AG04450 (cell line): ENCODE data around the gene RPLP2. TPM values are rescaled to one million over a fixed set of nuclear protein-coding genes. Genes with fewer than 3 reads are reported as not detected.

Source experiments
- CTCF ChIA-PET: fragments of 300-600, 350-600 bp; formaldehyde crosslinking; extraction: SDS; loops from one replicate; lab custom pipeline; 2022; ENCODE audit warnings: antibody characterized with exemption, inconsistent platforms; lab: Charles Lee
- POLR2A ChIA-PET: fragments of 350-600 bp; formaldehyde crosslinking; extraction: SDS; loops from one replicate; lab custom pipeline; 2021; ENCODE audit warnings: antibody characterized with exemption, inconsistent platforms; lab: Yijun Ruan, JAX
- DNase-seq: peaks from one replicate; pipeline ENCODE4 v3.0.0-alpha.2; 2011; ENCODE audit warnings: low read depth, low spot score
- H3K27ac ChIP-seq: one replicate; pipeline ENCODE4 v1.5.1; 2012; ENCODE audit warnings: low read depth, low read length, control low read depth
- H3K27me3 ChIP-seq: one replicate; pipeline ENCODE4 v1.6.0; 2012; ENCODE audit warnings: low read length; ENCODE audit not compliant: control insufficient read depth, insufficient read depth
- H3K4me3 ChIP-seq: 2 replicates; pipeline ENCODE4 v1.5.1; 2011; ENCODE audit warnings: mild to moderate bottlenecking, low read depth, low read length, control low read depth
- H3K9me3 ChIP-seq: 2 replicates; pipeline ENCODE4 v1.5.1; 2012; ENCODE audit warnings: low read length; ENCODE audit not compliant: control insufficient read depth, insufficient read depth
- polyA minus RNA-seq: library from RNA; depleted of rRNA, polyadenylated mRNA; stranded (reverse); fragments of >200 nt; gene quantifications from 2 replicates; pipeline ENCODE4 v1.2.3, GENCODE V29; 2011; rRNA and poly(A)+ RNA removed
- polyA plus RNA-seq: library from polyadenylated mRNA; depleted of rRNA; stranded (reverse); fragments of >200 nt; gene quantifications from 2 replicates; pipeline ENCODE4 v1.2.3, GENCODE V29; 2011; rRNA removed
- TF ChIP-seq, protein P1 (sequence below): IDR thresholded peaks from 2 replicates; pipeline ENCODE4 v1.5.1; 2011; ENCODE audit warnings: low read depth, low read length, control low read depth, inconsistent platforms

Gene RPLP2
- polyA plus RNA-seq = 940 and 1,115 TPM in 2 replicates
- 767 and 795 TPM in 2 replicates for polyA minus RNA-seq

DNA sequence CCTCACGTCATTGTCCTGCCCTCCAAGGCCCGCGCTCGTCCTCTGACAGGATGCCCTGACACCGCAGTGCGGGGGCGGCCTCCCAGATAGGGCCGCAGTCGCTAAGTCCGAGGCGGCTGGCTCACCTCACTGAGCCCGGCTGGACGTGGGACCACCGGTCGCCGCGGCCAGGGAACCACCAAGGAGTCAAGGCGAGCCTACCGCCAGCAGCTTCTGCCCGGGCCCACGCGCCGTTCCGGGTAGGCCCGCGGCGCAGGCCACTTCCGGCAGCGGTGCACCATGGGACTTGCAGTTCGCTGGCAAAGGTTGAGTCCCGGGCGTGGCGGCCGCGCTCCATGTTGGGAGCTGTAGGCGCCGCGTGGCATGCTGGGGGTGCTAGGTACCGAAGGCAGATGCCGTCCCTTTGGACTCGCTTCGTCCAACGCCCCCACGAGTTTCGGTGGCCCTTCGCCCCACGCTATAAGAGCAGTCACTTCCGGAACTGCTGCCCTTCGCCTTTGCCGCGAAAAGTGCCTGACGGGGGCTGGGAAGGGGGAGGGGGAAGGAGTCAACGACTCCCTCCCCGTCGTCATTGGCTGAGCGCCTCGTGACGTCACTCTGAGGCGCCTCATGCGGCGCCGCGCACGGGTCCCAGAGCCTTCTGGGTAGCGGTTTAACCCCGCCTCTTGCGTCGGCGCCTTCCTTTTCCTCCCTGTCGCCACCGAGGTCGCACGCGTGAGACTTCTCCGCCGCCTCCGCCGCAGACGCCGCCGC is at the start of gene RPLP2:
Gene RPLP2 (plus strand): TSS at position 681 of the 753 bp plus-strand sequence. CDS start 268 bp downstream, outside the sequence.
- CTCF ChIA-PET = no interaction called here

DNA sequence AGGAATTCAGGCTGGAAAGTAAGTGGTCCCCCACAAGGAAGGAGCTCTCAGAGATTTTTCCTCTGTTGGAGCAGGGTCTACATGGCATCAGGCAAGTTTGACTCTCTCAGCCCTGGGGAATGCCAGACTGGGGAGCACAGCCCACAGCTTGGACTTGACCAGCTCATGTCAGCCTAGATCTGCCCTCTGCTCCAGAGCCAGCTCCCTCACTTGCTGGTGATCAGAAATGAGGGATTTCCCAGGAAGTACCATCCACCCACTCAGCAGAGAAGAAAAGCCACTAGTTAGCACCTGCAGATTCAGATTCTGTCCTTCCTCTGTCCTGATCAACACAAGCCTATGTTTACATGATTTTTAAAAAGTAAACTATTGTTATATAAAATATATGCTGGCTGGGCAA is 49.5 kb upstream of the RPLP2 start:
- ChIA-PET CTCF (interaction anchor here (0.6 kb wide), 1 partner anchor 59 kb away, joined by 6 read pairs; no protein-coding TSS in a partner anchor), POLR2A (interaction anchor here (0.8 kb wide), 1 partner anchor 12 kb away, joined by 6 read pairs; the partner anchor contains the start of gene TALDO1)
- DNase-seq = no peak
- Histone ChIP-seq H3K27ac (no peak overlapping the region), H3K9me3 (no peaks in the 10 kb centered on the region; the same call in 1 of the 2 replicates), H3K4me3 (no peak overlapping the region), H3K27me3 (no peaks in the 10 kb centered on the region)
- TF ChIP-seq, protein P1, sequence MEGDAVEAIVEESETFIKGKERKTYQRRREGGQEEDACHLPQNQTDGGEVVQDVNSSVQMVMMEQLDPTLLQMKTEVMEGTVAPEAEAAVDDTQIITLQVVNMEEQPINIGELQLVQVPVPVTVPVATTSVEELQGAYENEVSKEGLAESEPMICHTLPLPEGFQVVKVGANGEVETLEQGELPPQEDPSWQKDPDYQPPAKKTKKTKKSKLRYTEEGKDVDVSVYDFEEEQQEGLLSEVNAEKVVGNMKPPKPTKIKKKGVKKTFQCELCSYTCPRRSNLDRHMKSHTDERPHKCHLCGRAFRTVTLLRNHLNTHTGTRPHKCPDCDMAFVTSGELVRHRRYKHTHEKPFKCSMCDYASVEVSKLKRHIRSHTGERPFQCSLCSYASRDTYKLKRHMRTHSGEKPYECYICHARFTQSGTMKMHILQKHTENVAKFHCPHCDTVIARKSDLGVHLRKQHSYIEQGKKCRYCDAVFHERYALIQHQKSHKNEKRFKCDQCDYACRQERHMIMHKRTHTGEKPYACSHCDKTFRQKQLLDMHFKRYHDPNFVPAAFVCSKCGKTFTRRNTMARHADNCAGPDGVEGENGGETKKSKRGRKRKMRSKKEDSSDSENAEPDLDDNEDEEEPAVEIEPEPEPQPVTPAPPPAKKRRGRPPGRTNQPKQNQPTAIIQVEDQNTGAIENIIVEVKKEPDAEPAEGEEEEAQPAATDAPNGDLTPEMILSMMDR = no peak

More for the DNA sequence above, at the start of gene RPLP2:
- H3K27ac ChIP-seq = peak within 1 kb of the TSS; percentile 99
- H3K27me3 ChIP-seq = no peaks in the 10 kb centered on the region
- TF ChIP-seq, protein P1 = no peak
- peak; percentile 89 for DNase-seq
- no peaks in the 10 kb centered on the region; the same call in 1 of the 2 replicates for H3K9me3 ChIP-seq
- POLR2A ChIA-PET = interaction anchor here (0.6 to 1.4 kb wide), 13 partner anchors 10 to 265 kb away, joined by 3 to 31 read pairs (median 4); partner anchors contain the start of genes CD151, CEND1, PNPLA2 and TSPAN4
- H3K4me3 ChIP-seq = peak within 1 kb of the TSS; percentile 69

DNA sequence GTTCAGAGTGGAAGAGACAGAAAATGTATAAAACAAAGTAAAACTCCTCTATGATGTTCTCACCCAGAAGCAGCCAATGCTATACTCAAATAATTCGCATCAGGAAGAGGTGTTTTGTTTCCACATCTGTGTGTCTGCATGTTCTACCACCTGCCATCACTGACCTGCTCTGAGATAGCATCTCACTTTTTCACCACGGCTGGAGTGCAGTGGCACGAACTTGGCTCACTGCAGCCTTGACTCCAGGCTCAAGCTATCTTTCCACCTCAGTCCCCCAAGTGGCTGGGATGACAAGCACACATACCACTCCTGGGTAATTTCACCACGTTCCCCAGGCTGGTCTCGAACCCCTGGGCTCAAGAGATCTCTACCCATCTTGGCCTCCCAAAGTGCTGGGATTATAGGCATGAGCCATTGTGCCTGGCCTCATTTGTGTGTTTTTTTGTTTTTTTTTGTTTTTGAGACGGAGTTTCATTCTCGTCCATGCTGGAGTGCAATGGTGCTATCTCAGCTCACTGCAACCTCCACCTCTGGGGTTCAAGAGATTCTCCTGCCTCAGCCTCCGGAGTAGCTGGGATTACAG is 48.1 kb upstream of the RPLP2 start:
- Histone ChIP-seq H3K27me3 (no peaks in the 10 kb centered on the region), H3K4me3 (no peak overlapping the region), H3K9me3 (no peaks in the 10 kb centered on the region; the same call in 1 of the 2 replicates), H3K27ac (no peak overlapping the region)
- TF ChIP-seq, protein P1 = no peak
- POLR2A ChIA-PET = interaction anchor here (0.6 kb wide), 1 partner anchor 17 kb away, joined by 17 read pairs; no protein-coding TSS in a partner anchor
- no peak for DNase-seq
- CTCF ChIA-PET = no interaction called here

DNA sequence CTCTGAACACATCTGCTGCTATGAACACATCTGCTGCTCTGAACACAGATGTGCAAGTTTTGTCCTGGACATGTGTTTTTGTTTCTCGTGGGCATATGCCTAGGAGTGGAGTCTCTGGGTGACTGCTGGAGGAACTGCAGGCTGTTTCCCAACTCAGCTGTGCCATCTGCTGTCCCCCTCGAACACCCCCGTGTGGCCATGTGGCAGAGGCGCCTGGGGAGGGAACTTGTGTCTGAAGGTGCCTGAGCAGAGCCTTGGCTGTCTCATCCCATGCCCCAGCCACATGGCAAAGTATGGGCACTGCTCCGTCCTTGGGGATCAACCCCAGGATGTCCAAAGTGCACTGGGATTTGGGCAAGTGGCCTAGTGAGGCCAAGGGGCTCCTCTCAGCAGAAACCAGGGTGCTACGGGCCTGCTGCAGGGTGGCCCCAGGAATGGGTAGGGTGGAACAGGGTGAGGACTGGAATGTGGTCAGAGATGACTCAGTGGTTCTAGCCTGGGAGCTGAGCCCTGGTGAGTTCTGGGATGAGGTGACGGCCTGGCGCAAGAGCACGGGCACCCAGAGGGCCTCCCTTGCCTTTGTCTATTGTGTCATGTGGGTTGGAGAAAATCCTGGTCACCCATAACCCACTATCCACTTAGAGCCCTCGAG is 47.2 kb upstream of the RPLP2 start:
- H3K4me3 ChIP-seq = no peak overlapping the region
- ChIA-PET POLR2A (interaction anchor here (0.6 kb wide), 1 partner anchor 13 kb away, joined by 4 read pairs; no protein-coding TSS in a partner anchor), CTCF (no interaction called here)
- H3K27me3 ChIP-seq = no peaks in the 10 kb centered on the region
- H3K9me3 ChIP-seq = no peaks in the 10 kb centered on the region; the same call in 1 of the 2 replicates
- DNase-seq = no peak
- TF ChIP-seq, protein P1 = no peak
- peak overlapping the region; percentile 70 for H3K27ac ChIP-seq
